ENCODE results near the gene FHAD1.

The FHAD1 gene

GRCh38 chr1:15249081-15249480 is 2.1 kb downstream of the FHAD1 start:
- DNase-seq: peak; percentile 51

- DNase-seq: no peak
Measured at GRCh38 chr1:15251857-15252835, 5.1 kb downstream of the FHAD1 start.

- DNase-seq: no peak
Measured at GRCh38 chr1:15254559-15254958, 7.5 kb downstream of the FHAD1 start.

- DNase-seq: no peak
Measured at GRCh38 chr1:15255582-15256149, 8.6 kb downstream of the FHAD1 start.

GRCh38 chr1:15256584-15256983 is 9.6 kb downstream of the FHAD1 start:
- DNase-seq: no peak

- DNase-seq: no peak
Measured at GRCh38 chr1:15257309-15257708, 10.3 kb downstream of the FHAD1 start.

GRCh38 chr1:15258833-15259621 is 12.0 kb downstream of the FHAD1 start:
- DNase-seq: no peak

- no peak for DNase-seq
Measured at GRCh38 chr1:15259622-15260007, 12.6 kb downstream of the FHAD1 start.

- no peak for DNase-seq
Measured at GRCh38 chr1:15260418-15261154, 13.6 kb downstream of the FHAD1 start.

GRCh38 chr1:15261155-15262002 is 14.4 kb downstream of the FHAD1 start:
- no peak for DNase-seq

- DNase-seq: no peak
Measured at GRCh38 chr1:15262003-15262377, 15.0 kb downstream of the FHAD1 start.

GRCh38 chr1:15262706-15263105 is 15.7 kb downstream of the FHAD1 start:
- no peak for DNase-seq

- DNase-seq: no peak
Measured at GRCh38 chr1:15264769-15265168, 17.7 kb downstream of the FHAD1 start.

GRCh38 chr1:15271196-15271595 is 24.2 kb downstream of the FHAD1 start:
- no peak for DNase-seq

- DNase-seq: peak; percentile 9
Measured at GRCh38 chr1:15272009-15272781, 25.2 kb downstream of the FHAD1 start.

- DNase-seq: no peak
Measured at GRCh38 chr1:15272782-15273127, 25.7 kb downstream of the FHAD1 start.

GRCh38 chr1:15273274-15273673 is 26.3 kb downstream of the FHAD1 start:
- no peak for DNase-seq

- DNase-seq: no peak
Measured at GRCh38 chr1:15275921-15276683, 29.1 kb downstream of the FHAD1 start.

GRCh38 chr1:15276691-15277446 is 29.8 kb downstream of the FHAD1 start:
- DNase-seq: no peak

- DNase-seq: no peak
Measured at GRCh38 chr1:15277447-15277838, 30.4 kb downstream of the FHAD1 start.

All from stimulated activated naive CD4-positive, alpha-beta T cell treated with Interleukin-2 at 50 U/mL for 16 hours (primary cell).